Breast epithelium (tissue), 4 donors: ENCODE measurements around the gene KCNG2. TPM values are rescaled to one million over a fixed set of nuclear protein-coding genes. Genes with fewer than 3 reads are reported as not detected.

ENCODE experiments used
- DNase-seq, 2 donors: peaks; one replicate each; pipeline ENCODE4 v3.0.0-alpha.2; 2019; ENCODE audit warnings: low spot score in 2 of 2
- H3K27ac ChIP-seq, 2 donors: fragments of 200-600 bp; sonication (generic) in 1 of 2; one replicate each; pipeline ENCODE4 v1.5.1; 2016 to 2019; ENCODE audit warnings: mild to moderate bottlenecking in 1 of 2
- H3K27me3 ChIP-seq, 2 donors: fragments of 200-600 bp; sonication (generic) in 1 of 2; one replicate each; pipeline versions ENCODE4 v1.5.1 to v1.6.0; 2017 to 2019; ENCODE audit warnings: control low read depth in 1 of 2, mild to moderate bottlenecking in 1 of 2
- H3K36me3 ChIP-seq: fragments of 200-600 bp; one replicate; pipeline ENCODE4 v1.5.1; 2019
- H3K4me1 ChIP-seq, 2 donors: fragments of 200-600 bp; sonication (generic); one replicate each; pipeline ENCODE4 v1.5.1; 2016 to 2019; ENCODE audit warnings: control low read depth in 1 of 2
- H3K4me3 ChIP-seq, 3 donors: fragments of 200-600 bp; sonication (generic); 1 replicate in 2 of 3; 2 replicates in 1 of 3; pipeline ENCODE4 v1.5.1; 2016 to 2019; ENCODE audit warnings: mild to moderate bottlenecking in 3 of 3, moderate library complexity in 2 of 3
- H3K9me3 ChIP-seq, 2 donors: fragments of 200-600 bp; sonication (generic) in 1 of 2; one replicate each; pipeline ENCODE4 v1.5.1; 2016 to 2019; ENCODE audit warnings: control low read depth in 1 of 2
- CTCF ChIP-seq, 3 donors: fragments of 450-650 bp; IDR thresholded peaks; one replicate each; pipeline ENCODE4 v1.5.1; 2016 to 2017; ENCODE audit warnings: antibody characterized with exemption in 3 of 3, mild to moderate bottlenecking in 3 of 3, moderate library complexity in 3 of 3
- POLR2A ChIP-seq: fragments of 450-650 bp; IDR thresholded peaks from one replicate; pipeline ENCODE4 v1.6.1; 2016; ENCODE audit warnings: antibody characterized with exemption, mild to moderate bottlenecking, moderate library complexity
- POLR2AphosphoS5 ChIP-seq, 3 donors: sonication (generic); formaldehyde crosslinking; IDR thresholded peaks; one replicate each; pipeline ENCODE4 v1.6.1; 2017; ENCODE audit warnings: antibody characterized with exemption in 3 of 3
- intact Hi-C: fragments of 100-400 bp; cut with DNase I; formaldehyde crosslinking; loops from one replicate; pipeline ENCODE4 v1.15.1; 2023; ENCODE audit warnings: low total_unique reads
- total RNA-seq, 3 donors: library from RNA; depleted of rRNA; stranded (reverse); fragments of >200 nt; gene quantifications; one replicate each; pipeline ENCODE4 v1.1.0, GENCODE V29; 2016

Gene KCNG2
- total RNA-seq, 3 donors from 2014 or later, result 0.32 to 1.6 (median 0.66) TPM

GRCh38 chr18:79784965-79785770, 12.6 kb upstream of the KCNG2 start:
- Histone ChIP-seq H3K27me3 (peaks cover 6 to 67% of the 10 kb centered on the region in 2 donors), H3K4me1 (peaks cover 0 to 7% of the 10 kb centered on the region in 2 donors), H3K4me3 (no peak overlapping the region), H3K9me3 (no peaks in the 10 kb centered on the region), H3K36me3 (no peaks in the 10 kb centered on the region), H3K27ac (no peak overlapping the region)
- intact Hi-C loops, result no loop called here
- no peak for TF ChIP-seq CTCF (IDR thresholded peaks at IDR 0.05)
- TF ChIP-seq POLR2AphosphoS5 (IDR thresholded peaks at IDR 0.05), result no peak
- no peak for TF ChIP-seq POLR2A
- DNase-seq, result no peak

- no peaks in the 10 kb centered on the region for H3K9me3 ChIP-seq
- H3K36me3 ChIP-seq, result no peaks in the 10 kb centered on the region
- no peak overlapping the region for H3K27ac ChIP-seq
- peak in 1 of 2 donors; percentile 40 for DNase-seq
- no peak overlapping the region for H3K4me3 ChIP-seq
- peaks cover 0 to 7% of the 10 kb centered on the region in 2 donors for H3K4me1 ChIP-seq
- intact Hi-C loops, result no loop called here
- TF ChIP-seq POLR2AphosphoS5 (IDR thresholded peaks at IDR 0.05) (no peak), CTCF (IDR thresholded peaks at IDR 0.05) (no peak), POLR2A (no peak)
- H3K27me3 ChIP-seq, result peaks cover 6 to 72% of the 10 kb centered on the region in 2 donors
These were observed 11.9 kb upstream of the KCNG2 start for GRCh38 chr18:79785831-79786230.

GRCh38 chr18:79786304-79786703, 11.4 kb upstream of the KCNG2 start:
- peak in 1 of 2 donors; percentile 44 for DNase-seq
- no peak for TF ChIP-seq POLR2A
- TF ChIP-seq POLR2AphosphoS5 (IDR thresholded peaks at IDR 0.05), result no peak
- no peak for TF ChIP-seq CTCF (IDR thresholded peaks at IDR 0.05)
- Histone ChIP-seq H3K27ac (no peak overlapping the region), H3K4me1 (peaks cover 0 to 7% of the 10 kb centered on the region in 2 donors), H3K4me3 (no peak overlapping the region), H3K36me3 (no peaks in the 10 kb centered on the region), H3K9me3 (no peaks in the 10 kb centered on the region), H3K27me3 (peaks cover 6 to 75% of the 10 kb centered on the region in 2 donors)
- intact Hi-C loops, result no loop called here

GRCh38 chr18:79786786-79787526, 10.8 kb upstream of the KCNG2 start:
- intact Hi-C loops, result no loop called here
- no peaks in the 10 kb centered on the region for H3K9me3 ChIP-seq
- H3K27me3 ChIP-seq, result peaks cover 6 to 72% of the 10 kb centered on the region in 2 donors
- peaks cover 0 to 9% of the 10 kb centered on the region in 2 donors for H3K4me1 ChIP-seq
- H3K4me3 ChIP-seq, result no peak overlapping the region
- TF ChIP-seq CTCF (IDR thresholded peaks at IDR 0.05) (no peak), POLR2A (no peak), POLR2AphosphoS5 (IDR thresholded peaks at IDR 0.05) (no peak)
- H3K36me3 ChIP-seq, result no peaks in the 10 kb centered on the region
- H3K27ac ChIP-seq, result no peak overlapping the region
- DNase-seq, result no peak

GRCh38 chr18:79787527-79787864, 10.2 kb upstream of the KCNG2 start:
- Histone ChIP-seq H3K27me3 (peaks cover 6 to 72% of the 10 kb centered on the region in 2 donors), H3K27ac (no peak overlapping the region), H3K36me3 (no peaks in the 10 kb centered on the region), H3K4me1 (peaks cover 0 to 12% of the 10 kb centered on the region in 2 donors), H3K4me3 (peak overlapping the region in 1 of 3 donors; percentile 57), H3K9me3 (no peaks in the 10 kb centered on the region)
- peak in 1 of 2 donors; percentile 41 for DNase-seq
- TF ChIP-seq POLR2A (no peak), CTCF (IDR thresholded peaks at IDR 0.05) (no peak), POLR2AphosphoS5 (IDR thresholded peaks at IDR 0.05) (no peak)
- intact Hi-C loops, result no loop called here
